Subcutaneous adipose tissue (tissue), 4 donors: ENCODE results near the gene LRRC55. TPM values are rescaled to one million over a fixed set of nuclear protein-coding genes. Genes with fewer than 3 reads are reported as not detected.

Experiments
- total RNA-seq, 4 donors: library from RNA; depleted of rRNA; stranded (reverse); fragments of >200 nt; gene quantifications; one replicate each; pipeline ENCODE4 v1.1.0, GENCODE V29; 2016
- TF ChIP-seq, protein P1 (sequence below): fragments of 450-650 bp; IDR thresholded peaks from one replicate; pipeline ENCODE4 v1.5.1; 2016; ENCODE audit warnings: low read depth, mild to moderate bottlenecking, control low read depth, antibody characterized with exemption, moderate library complexity

LRRC55 gene
- not detected for total RNA-seq

DNA sequence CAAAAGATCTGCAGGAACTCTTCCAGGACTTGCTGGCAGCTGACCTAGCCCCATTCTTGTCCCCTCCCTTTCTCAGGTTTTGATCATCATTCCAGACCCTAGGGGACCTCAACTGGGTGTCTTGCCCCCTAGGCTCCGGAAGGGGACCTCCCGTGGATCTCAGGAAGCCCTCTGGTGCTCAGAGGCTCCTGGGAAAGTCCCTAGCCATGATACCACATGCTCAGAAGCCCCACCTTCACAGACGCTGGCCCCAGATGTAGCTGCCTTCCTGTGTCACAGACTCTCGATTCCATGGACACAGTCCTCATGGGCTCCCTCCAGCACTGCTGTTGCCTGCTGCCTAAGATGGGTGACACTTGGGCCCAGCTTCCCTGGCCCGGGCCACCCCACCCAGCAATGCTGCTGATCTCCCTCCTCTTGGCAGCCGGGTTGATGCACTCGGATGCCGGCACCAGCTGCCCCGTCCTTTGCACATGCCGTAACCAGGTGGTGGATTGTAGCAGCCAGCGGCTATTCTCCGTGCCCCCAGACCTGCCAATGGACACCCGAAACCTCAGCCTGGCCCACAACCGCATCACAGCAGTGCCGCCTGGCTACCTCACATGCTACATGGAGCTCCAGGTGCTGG is at the start of gene LRRC55:
Gene LRRC55 (plus strand): TSS at position 276 of the 628 bp plus-strand sequence. CDS start 70 bp downstream, at position 346.
- TF ChIP-seq, protein P1, sequence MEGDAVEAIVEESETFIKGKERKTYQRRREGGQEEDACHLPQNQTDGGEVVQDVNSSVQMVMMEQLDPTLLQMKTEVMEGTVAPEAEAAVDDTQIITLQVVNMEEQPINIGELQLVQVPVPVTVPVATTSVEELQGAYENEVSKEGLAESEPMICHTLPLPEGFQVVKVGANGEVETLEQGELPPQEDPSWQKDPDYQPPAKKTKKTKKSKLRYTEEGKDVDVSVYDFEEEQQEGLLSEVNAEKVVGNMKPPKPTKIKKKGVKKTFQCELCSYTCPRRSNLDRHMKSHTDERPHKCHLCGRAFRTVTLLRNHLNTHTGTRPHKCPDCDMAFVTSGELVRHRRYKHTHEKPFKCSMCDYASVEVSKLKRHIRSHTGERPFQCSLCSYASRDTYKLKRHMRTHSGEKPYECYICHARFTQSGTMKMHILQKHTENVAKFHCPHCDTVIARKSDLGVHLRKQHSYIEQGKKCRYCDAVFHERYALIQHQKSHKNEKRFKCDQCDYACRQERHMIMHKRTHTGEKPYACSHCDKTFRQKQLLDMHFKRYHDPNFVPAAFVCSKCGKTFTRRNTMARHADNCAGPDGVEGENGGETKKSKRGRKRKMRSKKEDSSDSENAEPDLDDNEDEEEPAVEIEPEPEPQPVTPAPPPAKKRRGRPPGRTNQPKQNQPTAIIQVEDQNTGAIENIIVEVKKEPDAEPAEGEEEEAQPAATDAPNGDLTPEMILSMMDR: no peak

DNA sequence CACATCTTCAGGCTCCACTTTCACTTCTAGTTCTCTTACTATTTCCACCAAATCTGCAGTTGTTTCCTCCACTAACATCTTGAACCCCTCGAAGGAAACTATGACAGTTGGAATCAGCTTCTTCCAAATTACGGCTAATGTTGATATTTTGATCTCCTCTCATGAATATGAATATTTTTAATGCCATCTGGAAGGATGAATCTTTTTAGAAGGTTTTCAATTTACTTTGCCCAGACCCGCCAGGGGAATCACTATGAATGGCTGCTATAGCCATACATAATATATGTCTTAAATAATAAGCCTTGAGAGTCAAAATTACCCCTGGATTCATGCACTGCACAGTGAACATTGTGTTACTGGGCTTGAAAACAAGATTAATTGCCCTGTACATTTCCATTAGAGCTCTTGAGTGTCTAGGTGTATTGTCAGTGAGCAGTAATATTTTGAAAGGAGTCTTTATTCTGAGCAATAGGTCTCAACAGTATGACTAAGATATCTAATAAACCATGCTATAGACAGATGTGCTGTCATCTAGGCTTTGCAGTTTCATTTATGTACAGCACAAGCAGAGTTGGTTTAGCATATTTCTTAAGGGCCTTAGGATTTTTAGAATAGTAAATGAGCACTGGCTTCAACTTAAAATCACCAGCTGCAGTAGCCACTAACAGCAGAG is 48.3 kb upstream of the LRRC55 start:
- TF ChIP-seq, protein P1: no peak

GRCh38 chr11:57134284-57134683 is 47.5 kb upstream of the LRRC55 start:
- TF ChIP-seq, protein P1: no peak

DNA sequence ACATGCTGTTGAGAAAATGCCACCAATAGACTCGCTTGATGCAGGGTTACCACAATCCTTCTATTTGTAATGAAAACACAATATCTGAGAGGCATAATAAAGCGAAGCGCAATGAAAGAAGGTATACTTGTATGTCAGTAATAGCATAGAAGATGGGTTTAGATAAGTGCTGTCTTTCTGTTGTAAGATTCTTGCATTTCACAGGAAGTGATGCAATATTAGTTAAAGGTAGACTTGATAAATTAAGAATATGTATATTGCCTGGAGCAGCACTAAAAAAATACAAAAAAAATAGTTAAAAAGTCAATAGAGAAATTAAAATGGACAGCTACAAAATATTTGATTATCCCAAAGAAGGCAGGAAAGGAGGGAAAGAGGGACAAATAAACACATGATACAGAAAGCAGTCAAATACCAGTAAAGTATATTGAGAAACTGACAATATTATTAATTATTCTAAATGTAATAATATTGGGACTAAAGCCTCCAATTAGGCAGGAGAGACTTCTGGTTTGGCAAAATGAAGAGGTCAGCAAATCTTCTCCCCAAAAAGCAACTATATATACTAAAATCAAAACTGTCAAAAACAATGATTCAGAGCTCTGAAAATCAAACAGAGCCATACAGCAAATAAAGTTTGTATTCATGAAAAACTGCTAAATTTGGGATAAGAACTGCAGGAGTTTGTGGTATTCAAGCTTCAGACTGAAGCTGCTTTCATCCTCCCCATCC is 46.6 kb upstream of the LRRC55 start:
- TF ChIP-seq, protein P1: no peak

DNA sequence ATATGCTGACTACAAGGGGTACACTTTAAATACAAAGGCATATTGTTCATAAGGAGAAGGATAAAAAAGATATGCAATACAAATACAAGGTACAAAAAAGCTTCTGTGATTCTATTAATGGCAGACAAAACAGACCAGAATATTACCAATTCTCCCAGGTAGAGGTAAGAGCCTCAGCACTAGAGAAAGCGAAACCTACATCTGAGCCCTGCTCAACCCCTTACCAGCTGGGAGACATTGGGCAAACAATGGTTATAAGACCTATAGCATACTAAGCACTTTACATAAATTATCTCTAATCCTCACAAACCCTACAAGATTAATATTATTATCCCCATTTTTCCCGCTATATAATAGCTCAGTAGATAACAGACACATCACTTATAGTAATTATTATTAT is 41.2 kb upstream of the LRRC55 start:
- TF ChIP-seq, protein P1: no peak

DNA sequence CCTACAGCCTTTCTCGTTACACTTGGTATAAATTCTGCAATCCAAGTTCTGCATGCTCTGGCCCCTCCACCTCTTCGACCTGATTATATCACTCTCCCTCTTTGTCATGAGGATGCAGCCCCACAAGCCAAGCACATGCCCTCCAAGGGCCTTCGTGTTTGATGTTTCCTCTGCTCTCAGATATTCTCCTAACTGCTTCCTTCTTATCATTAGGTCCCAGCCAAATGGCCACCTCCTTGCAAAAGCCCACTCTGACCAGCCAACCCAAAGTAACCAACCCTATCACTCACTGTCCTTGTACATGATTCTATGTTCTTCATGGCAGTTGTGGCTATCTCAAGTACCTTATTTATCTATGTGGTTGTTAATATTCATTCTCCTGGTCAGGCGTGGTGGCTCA is 38.3 kb upstream of the LRRC55 start:
- TF ChIP-seq, protein P1: no peak

DNA sequence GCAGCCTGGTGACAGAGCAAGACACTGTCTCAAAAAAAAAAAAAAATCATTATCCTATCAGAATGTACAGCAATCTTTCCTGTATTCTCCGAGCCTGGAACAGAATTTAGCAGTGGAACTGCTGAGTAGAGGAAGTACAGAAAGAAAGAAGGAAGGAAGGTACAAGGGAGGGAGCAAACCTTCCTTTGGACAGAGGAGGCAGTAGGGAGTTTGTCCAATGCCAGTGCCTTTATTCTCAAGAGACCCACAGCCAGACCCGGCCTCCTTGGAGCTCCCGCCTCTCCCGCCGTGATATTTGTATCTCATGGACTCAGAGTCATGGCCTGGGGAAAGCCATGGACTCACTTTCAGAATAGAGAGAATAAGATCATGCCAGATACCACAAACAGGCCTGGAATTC is 37.7 kb upstream of the LRRC55 start:
- TF ChIP-seq, protein P1: no peak
